ENCODE results near the gene TMEM115.
A peak's percentile ranks its signal among the peaks of the same experiment; 100 is the strongest.

Gene TMEM115

GRCh38 chr3:50347187-50347813 lies 12.0 kb downstream of the TMEM115 start:
- Histone ChIP-seq H3K4me1 (ENCODE audit: control insufficient read depth, insufficient read depth, low read length) (peaks cover 33% of the 10 kb centered on the region), H3K4me2 (ENCODE audit: low read length) (no peak overlapping the region), H3K9me3 (replicated peaks; ENCODE audit: low read length) (no peaks in the 10 kb centered on the region)

GRCh38 chr3:50345586-50346234 lies 13.6 kb downstream of the TMEM115 start, which contains the start of gene ZMYND10:
TSS of gene ZMYND10 (minus strand) at chr3:50345732. CDS start at chr3:50345579, 153 bp downstream.
- Histone ChIP-seq H3K9ac (ENCODE audit: low read depth, low read length) (peak within 1 kb of the TSS; percentile 22), H3K36me3 (ENCODE audit: insufficient read depth, low read length) (peaks cover 4% of the 10 kb centered on the region), H3K27me3 (ENCODE audit: control insufficient read depth, insufficient read depth, low read length) (no peaks in the 10 kb centered on the region), H3K9me3 (replicated peaks; ENCODE audit: low read length) (no peaks in the 10 kb centered on the region), H3K4me2 (ENCODE audit: low read length) (peak within 1 kb of the TSS; percentile 94), H3K4me1 (ENCODE audit: control insufficient read depth, insufficient read depth, low read length) (peaks cover 35% of the 10 kb centered on the region), H3K4me3 (ENCODE audit: low read length) (peak within 1 kb of the TSS; percentile 70)

More at GRCh38 chr3:50347187-50347813, 12.0 kb downstream of the TMEM115 start:
- no peak overlapping the region for H3K9ac ChIP-seq (ENCODE audit: low read depth, low read length)
- no peak overlapping the region for H3K4me3 ChIP-seq (ENCODE audit: low read length)
- H3K27me3 ChIP-seq (ENCODE audit: control insufficient read depth, insufficient read depth, low read length) = no peaks in the 10 kb centered on the region
- peaks cover 4% of the 10 kb centered on the region for H3K36me3 ChIP-seq (ENCODE audit: insufficient read depth, low read length)

- H3K4me1 ChIP-seq (ENCODE audit: control insufficient read depth, insufficient read depth, low read length) = peaks cover 36% of the 10 kb centered on the region
- peak overlapping the region; percentile 70 for H3K4me3 ChIP-seq (ENCODE audit: low read length)
- H3K9ac ChIP-seq (ENCODE audit: low read depth, low read length) = peak overlapping the region; percentile 22
- H3K4me2 ChIP-seq (ENCODE audit: low read length) = peak overlapping the region; percentile 94
- peaks cover 4% of the 10 kb centered on the region for H3K36me3 ChIP-seq (ENCODE audit: insufficient read depth, low read length)
- H3K27me3 ChIP-seq (ENCODE audit: control insufficient read depth, insufficient read depth, low read length) = no peaks in the 10 kb centered on the region
- H3K9me3 ChIP-seq (replicated peaks; ENCODE audit: low read length) = no peaks in the 10 kb centered on the region
Observed at GRCh38 chr3:50345008-50345407, 14.3 kb downstream of the TMEM115 start.

GRCh38 chr3:50342813-50343633 lies 16.3 kb downstream of the TMEM115 start:
- Histone ChIP-seq H3K4me2 (ENCODE audit: low read length) (no peak overlapping the region), H3K9me3 (replicated peaks; ENCODE audit: low read length) (no peaks in the 10 kb centered on the region), H3K36me3 (ENCODE audit: insufficient read depth, low read length) (no peaks in the 10 kb centered on the region), H3K9ac (ENCODE audit: low read depth, low read length) (no peak overlapping the region), H3K27me3 (ENCODE audit: control insufficient read depth, insufficient read depth, low read length) (no peaks in the 10 kb centered on the region), H3K4me3 (ENCODE audit: low read length) (no peak overlapping the region), H3K4me1 (ENCODE audit: control insufficient read depth, insufficient read depth, low read length) (peaks cover 40% of the 10 kb centered on the region)

GRCh38 chr3:50341996-50342650 lies 17.2 kb downstream of the TMEM115 start:
- Histone ChIP-seq H3K36me3 (ENCODE audit: insufficient read depth, low read length) (no peaks in the 10 kb centered on the region), H3K4me2 (ENCODE audit: low read length) (peak overlapping the region; percentile 81), H3K9me3 (replicated peaks; ENCODE audit: low read length) (no peaks in the 10 kb centered on the region), H3K4me3 (ENCODE audit: low read length) (no peak overlapping the region), H3K9ac (ENCODE audit: low read depth, low read length) (no peak overlapping the region), H3K4me1 (ENCODE audit: control insufficient read depth, insufficient read depth, low read length) (peaks cover 46% of the 10 kb centered on the region), H3K27me3 (ENCODE audit: control insufficient read depth, insufficient read depth, low read length) (no peaks in the 10 kb centered on the region)

GRCh38 chr3:50341537-50341936 lies 17.8 kb downstream of the TMEM115 start:
- peak overlapping the region; percentile 79 for H3K4me3 ChIP-seq (ENCODE audit: low read length)
- H3K4me1 ChIP-seq (ENCODE audit: control insufficient read depth, insufficient read depth, low read length) = peaks cover 46% of the 10 kb centered on the region
- peak overlapping the region; percentile 82 for H3K9ac ChIP-seq (ENCODE audit: low read depth, low read length)

GRCh38 chr3:50340448-50341329 lies 18.6 kb downstream of the TMEM115 start, which contains the start of gene RASSF1:
TSS of gene RASSF1 (minus strand) at chr3:50340836. CDS start at chr3:50340805, 31 bp downstream.
- Histone ChIP-seq H3K36me3 (ENCODE audit: insufficient read depth, low read length) (no peaks in the 10 kb centered on the region), H3K4me1 (ENCODE audit: control insufficient read depth, insufficient read depth, low read length) (peaks cover 49% of the 10 kb centered on the region), H3K27me3 (ENCODE audit: control insufficient read depth, insufficient read depth, low read length) (no peaks in the 10 kb centered on the region), H3K9ac (ENCODE audit: low read depth, low read length) (peak within 1 kb of the TSS; percentile 82), H3K4me2 (ENCODE audit: low read length) (peak within 1 kb of the TSS; percentile 81), H3K4me3 (ENCODE audit: low read length) (peak within 1 kb of the TSS; percentile 79), H3K9me3 (replicated peaks; ENCODE audit: low read length) (no peaks in the 10 kb centered on the region)

More at GRCh38 chr3:50341537-50341936, 17.8 kb downstream of the TMEM115 start:
- Histone ChIP-seq H3K9me3 (replicated peaks; ENCODE audit: low read length) (no peaks in the 10 kb centered on the region), H3K4me2 (ENCODE audit: low read length) (peak overlapping the region; percentile 81), H3K27me3 (ENCODE audit: control insufficient read depth, insufficient read depth, low read length) (no peaks in the 10 kb centered on the region), H3K36me3 (ENCODE audit: insufficient read depth, low read length) (no peaks in the 10 kb centered on the region)

- H3K36me3 ChIP-seq (ENCODE audit: insufficient read depth, low read length) = no peaks in the 10 kb centered on the region
- H3K4me3 ChIP-seq (ENCODE audit: low read length) = peak overlapping the region; percentile 79
- no peaks in the 10 kb centered on the region for H3K27me3 ChIP-seq (ENCODE audit: control insufficient read depth, insufficient read depth, low read length)
- H3K4me1 ChIP-seq (ENCODE audit: control insufficient read depth, insufficient read depth, low read length) = peaks cover 49% of the 10 kb centered on the region
- no peaks in the 10 kb centered on the region for H3K9me3 ChIP-seq (replicated peaks; ENCODE audit: low read length)
- peak overlapping the region; percentile 82 for H3K9ac ChIP-seq (ENCODE audit: low read depth, low read length)
- peak overlapping the region; percentile 81 for H3K4me2 ChIP-seq (ENCODE audit: low read length)
Observed at GRCh38 chr3:50340147-50340447, 19.2 kb downstream of the TMEM115 start.

- no peaks in the 10 kb centered on the region for H3K9me3 ChIP-seq (replicated peaks; ENCODE audit: low read length)
- H3K4me3 ChIP-seq (ENCODE audit: low read length) = peak overlapping the region; percentile 79
- peak overlapping the region; percentile 81 for H3K4me2 ChIP-seq (ENCODE audit: low read length)
- H3K9ac ChIP-seq (ENCODE audit: low read depth, low read length) = peak overlapping the region; percentile 82
- no peaks in the 10 kb centered on the region for H3K36me3 ChIP-seq (ENCODE audit: insufficient read depth, low read length)
- no peaks in the 10 kb centered on the region for H3K27me3 ChIP-seq (ENCODE audit: control insufficient read depth, insufficient read depth, low read length)
- H3K4me1 ChIP-seq (ENCODE audit: control insufficient read depth, insufficient read depth, low read length) = peaks cover 53% of the 10 kb centered on the region
Observed at GRCh38 chr3:50339485-50340146, 19.7 kb downstream of the TMEM115 start.

- Histone ChIP-seq H3K36me3 (ENCODE audit: insufficient read depth, low read length) (no peaks in the 10 kb centered on the region), H3K4me1 (ENCODE audit: control insufficient read depth, insufficient read depth, low read length) (peaks cover 60% of the 10 kb centered on the region), H3K9ac (ENCODE audit: low read depth, low read length) (no peak overlapping the region), H3K4me3 (ENCODE audit: low read length) (peak overlapping the region; percentile 21), H3K4me2 (ENCODE audit: low read length) (peak overlapping the region; percentile 81), H3K27me3 (ENCODE audit: control insufficient read depth, insufficient read depth, low read length) (no peaks in the 10 kb centered on the region), H3K9me3 (replicated peaks; ENCODE audit: low read length) (no peaks in the 10 kb centered on the region)
Observed at GRCh38 chr3:50338965-50339364, 20.4 kb downstream of the TMEM115 start.
